Right kidney (tissue), 1 donor: ENCODE data around the gene COX6B1.
"Not testable (repeated sequence)": the region's sequence is repeated elsewhere in the genome, so short reads cannot be mapped to it uniquely, and the experiment has no call there.

Experiments
- DNase-seq: peaks from one replicate; pipeline ENCODE4 v3.0.0-alpha.2; 2016

The COX6B1 gene

DNA sequence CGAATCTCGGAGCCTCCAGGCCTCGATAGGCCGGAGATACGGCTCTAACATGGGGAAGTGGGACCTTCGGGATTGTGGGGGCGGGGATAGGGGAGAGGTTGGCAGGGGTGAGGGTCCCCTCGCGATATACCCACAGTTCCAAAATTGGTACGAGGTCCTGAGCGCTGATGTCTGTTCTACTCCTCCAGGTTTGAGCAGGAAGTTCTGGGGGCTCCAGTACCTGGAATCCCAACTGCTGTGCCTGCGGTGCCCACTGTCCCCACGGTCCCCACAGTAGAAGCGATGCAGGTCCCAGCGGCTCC, 18.8 kb upstream of the COX6B1 start:
- no peak for DNase-seq

DNA sequence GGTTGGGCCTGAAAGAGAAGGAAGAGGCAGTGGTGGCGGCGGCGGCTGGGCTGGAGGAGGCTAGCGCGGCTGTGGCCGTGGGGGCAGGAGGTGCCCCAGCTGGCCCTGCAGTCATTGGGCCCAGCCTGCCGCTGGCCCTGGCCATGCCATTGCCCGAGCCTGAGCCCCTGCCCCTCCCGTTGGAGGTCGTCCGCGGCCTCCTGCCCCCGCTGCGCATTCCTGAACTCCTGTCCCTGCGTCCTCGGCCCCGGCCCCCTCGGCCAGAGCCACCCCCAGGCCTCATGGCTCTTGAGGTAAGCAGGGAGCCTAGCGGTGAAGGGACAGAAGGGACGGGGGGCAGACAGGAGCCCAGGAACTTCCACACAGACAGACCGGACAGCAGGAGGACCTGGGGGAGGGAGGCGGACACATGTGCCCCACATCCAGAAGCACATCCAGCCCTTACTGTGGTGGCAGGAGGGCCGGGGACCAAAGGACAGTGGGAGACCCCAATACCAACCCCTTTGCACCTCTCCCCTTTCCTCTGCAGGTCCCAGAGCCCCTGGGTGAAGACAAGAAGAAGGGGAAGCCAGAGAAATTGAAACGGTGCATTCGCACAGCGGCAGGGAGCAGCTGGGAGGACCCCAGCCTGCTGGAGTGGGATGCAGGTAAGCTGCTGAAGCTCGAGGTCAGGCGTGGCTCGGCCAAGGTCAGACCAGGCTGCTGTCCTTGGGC, 14.2 kb upstream of the COX6B1 start:
- DNase-seq: no peak

DNA sequence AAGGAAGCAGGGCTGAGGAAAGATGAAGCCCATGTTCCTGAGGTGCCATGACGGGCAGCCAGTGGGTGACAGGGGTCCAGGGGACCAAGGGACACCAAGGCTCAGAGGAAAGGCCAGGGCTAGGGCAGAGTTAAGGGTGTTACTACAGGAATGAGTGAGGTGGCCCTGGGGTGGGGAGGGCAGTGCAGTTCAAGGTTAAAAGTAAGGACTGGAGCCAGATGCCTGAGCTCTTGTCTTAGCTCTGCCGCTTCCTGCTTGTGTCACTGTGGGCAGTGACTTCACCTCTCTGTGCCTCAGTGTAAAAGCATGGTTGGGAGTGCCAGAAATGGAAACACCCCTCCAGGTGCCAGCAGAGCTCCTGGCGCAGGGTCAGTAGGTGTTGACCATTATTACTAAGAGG, 11.5 kb upstream of the COX6B1 start:
- DNase-seq: no peak

DNA sequence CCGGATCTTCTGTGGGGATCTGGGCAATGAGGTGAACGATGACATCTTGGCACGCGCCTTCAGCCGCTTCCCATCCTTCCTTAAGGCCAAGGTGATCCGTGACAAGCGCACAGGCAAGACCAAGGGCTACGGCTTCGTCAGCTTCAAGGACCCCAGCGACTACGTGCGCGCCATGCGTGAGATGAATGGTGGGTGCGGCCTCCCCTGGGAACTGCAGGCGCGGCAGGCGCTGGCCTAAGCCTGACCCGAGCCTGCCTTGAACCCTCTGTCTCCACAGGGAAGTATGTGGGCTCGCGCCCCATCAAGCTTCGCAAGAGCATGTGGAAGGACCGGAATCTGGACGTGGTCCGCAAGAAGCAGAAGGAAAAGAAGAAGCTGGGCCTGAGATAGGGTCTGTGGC, 11.0 kb upstream of the COX6B1 start:
- DNase-seq: no peak

DNA sequence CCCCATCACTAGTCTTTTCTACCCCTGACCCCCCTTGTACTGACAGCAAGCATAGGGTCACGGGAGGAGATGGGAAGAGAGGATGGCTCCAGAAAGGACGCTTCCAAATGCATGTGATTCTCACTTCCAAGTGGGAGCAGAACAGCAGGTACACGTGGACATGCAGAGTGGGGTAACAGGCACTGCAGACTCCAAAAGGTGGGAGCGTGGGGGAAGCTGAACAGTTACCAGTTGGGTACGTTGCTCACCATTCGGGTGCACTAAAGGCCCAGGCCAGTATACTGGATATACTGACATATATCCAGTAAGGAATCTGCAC, 8.8 kb upstream of the COX6B1 start:
- no peak for DNase-seq

DNA sequence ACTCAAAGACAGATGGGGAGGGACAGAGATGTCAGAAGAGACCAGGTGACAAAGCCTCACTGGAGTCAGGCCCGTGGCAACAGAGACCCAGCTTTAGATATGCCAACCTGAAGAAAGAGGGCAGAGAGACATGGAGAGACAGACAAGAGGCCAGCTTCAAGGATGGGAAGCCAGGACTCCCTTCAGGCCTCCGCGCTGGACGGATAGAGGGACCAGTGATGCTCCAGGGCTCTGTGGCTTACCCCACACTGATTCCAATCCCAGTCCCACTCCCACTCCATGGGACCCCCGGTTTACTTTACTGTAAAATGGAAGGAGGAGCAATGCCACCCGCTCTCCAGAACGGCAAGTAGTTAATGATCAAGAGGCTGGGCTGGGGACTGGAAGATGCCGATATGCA, 8.3 kb upstream of the COX6B1 start:
- DNase-seq: no peak

DNA sequence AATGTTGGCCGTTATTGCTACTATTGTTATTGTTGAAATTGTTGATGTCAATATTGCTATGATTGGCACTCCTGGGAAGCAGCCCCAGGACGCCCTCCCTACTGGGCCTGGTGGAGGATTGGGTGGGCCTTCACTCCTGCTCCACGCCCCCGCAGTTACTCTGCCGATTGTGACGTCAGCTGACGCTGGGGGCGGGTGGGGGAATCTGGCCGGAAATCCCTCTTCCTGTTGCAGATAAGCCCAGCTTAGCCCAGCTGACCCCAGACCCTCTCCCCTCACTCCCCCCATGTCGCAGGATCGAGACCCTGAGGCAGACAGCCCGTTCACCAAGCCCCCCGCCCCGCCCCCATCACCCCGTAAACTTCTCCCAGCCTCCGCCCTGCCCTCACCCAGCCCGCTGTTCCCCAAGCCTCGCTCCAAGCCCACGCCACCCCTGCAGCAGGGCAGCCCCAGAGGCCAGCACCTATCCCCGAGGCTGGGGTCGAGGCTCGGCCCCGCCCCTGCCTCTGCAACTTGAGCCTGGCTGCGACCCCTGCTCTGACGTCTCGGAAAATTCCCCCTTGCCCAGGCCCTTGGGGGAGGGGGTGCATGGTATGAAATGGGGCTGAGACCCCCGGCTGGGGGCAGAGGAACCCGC, 6.5 kb upstream of the COX6B1 start, which contains the start of gene ETV2:
Gene ETV2 (plus strand): TSS at position 231 of the 637 bp plus-strand sequence. CDS start 716 bp downstream, outside the sequence.
- DNase-seq: peak; percentile 20

DNA sequence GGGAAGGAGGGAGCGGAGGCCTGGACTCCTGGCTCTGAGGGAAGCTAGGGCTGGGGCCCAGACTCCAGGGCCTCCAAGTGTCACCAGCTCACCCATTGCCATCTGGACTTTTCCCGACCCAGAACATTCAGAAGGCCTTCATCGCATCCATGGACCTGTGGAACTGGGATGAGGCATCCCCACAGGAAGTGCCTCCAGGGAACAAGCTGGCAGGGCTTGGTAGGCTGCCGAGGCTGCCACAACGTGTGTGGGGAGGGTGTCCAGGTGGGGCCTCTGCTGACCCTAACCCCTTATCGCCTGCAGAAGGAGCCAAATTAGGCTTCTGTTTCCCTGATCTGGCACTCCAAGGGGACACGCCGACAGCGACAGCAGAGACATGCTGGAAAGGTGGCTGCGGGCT, 5.8 kb upstream of the COX6B1 start:
- DNase-seq: peak; percentile 23

DNA sequence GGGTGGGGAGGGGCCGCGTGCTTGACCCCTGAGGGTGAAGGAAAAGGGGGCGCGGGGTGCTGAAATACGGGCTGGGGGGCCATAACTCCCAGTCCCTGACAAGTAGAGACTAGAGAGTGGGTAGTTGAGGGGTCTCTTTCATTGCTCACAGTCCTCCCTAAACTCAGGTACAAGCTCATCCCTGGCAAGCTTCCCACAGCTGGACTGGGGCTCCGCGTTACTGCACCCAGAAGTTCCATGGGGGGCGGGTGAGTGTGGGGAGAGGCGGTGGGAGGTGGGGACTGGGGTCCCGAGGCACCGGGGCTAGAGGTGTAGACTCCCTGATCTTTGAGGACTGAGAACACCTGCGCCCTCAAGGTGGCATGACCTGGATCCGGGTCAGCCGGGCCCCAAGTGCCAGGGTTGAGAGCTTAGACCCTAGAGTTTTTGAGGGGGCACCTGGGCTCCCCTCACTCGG, 5.3 kb upstream of the COX6B1 start:
- DNase-seq: no peak

DNA sequence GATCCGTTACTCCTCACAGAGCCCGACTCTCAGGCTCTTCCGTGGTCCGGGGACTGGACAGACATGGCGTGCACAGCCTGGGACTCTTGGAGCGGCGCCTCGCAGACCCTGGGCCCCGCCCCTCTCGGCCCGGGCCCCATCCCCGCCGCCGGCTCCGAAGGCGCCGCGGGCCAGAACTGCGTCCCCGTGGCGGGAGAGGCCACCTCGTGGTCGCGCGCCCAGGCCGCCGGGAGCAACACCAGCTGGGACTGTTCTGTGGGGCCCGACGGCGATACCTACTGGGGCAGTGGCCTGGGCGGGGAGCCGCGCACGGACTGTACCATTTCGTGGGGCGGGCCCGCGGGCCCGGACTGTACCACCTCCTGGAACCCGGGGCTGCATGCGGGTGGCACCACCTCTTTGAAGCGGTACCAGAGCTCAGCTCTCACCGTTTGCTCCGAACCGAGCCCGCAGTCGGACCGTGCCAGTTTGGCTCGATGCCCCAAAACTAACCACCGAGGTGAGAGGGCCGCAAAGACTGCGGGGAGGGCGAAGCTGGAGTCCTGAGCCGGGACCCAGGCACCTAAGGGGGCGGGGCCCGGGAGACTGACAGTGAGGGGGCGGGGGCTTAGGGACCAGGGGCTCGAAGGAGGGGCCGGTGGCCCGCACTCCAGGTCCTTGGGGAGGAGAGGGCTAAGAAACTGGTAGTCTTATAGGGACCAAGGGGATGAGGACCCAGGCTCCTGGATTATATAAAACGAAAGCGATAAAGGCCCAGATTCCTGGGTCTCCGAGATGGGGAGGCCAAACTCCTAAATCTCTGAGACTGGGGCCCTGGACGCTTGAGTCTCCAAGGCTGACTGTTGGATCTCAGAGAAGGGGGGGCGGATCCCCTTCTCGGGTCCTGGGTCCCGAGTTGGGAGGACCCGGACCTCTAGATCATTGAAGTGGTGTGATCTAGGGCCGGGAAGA, 4.6 kb upstream of the COX6B1 start:
- DNase-seq: peak; percentile 97

DNA sequence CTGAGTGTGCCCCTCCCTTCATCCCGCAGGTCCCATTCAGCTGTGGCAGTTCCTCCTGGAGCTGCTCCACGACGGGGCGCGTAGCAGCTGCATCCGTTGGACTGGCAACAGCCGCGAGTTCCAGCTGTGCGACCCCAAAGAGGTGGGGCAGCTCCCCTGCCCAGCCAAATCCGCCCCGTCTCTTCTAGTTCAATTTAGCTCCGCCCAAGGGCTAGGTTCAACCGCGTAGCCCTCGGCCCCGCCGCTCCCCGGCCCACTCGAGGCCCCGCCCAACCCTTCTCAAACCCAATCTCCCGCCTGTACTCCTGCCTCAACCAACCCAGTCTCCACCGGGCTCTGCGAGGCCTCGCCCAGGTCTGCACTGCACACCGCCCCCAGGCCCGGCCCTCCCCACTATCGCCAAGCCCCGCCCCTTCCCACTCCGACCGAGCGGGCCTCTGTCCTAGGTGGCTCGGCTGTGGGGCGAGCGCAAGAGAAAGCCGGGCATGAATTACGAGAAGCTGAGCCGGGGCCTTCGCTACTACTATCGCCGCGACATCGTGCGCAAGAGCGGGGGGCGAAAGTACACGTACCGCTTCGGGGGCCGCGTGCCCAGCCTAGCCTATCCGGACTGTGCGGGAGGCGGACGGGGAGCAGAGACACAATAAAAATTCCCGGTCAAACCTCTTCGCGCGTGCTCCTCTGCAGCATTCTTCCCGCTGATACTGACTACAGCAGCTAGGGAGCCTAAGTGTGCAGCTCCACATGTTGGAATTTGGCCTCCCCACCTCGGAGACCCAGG, 3.7 kb upstream of the COX6B1 start:
- peak; percentile 84 for DNase-seq

DNA sequence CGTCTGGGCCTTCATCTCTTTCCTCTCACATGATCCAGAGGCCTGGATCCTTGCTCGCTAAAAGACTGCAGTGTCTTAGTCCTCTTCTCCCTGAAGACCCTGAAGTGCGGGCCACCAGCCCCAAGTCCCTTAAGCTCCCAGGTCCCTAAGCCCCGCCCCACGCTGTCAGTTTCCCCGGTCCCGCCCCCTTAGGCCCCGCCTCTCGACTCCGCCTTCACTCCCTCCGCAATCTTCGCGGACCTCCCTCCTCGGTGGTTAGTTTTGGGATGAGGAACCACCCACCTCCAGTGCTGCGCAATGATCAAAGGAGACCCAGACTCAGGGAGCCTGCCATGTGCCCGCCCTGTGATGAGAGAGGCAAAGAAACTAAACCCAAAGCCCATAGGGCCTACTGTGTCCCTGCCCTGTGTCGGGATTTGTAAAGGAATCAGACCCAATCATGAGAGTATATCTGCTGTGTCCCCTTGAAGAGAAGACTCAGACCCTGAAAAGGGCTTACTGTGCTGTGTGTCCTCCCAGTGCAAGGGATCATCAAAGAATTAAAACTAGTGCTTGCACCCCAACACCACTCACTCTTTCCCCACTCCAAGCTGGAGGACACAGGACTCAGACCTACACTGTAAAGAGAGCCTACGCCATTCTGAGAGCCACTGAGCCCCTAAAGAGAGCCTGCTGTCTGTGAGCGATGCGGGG, 3.0 kb upstream of the COX6B1 start:
- no peak for DNase-seq

DNA sequence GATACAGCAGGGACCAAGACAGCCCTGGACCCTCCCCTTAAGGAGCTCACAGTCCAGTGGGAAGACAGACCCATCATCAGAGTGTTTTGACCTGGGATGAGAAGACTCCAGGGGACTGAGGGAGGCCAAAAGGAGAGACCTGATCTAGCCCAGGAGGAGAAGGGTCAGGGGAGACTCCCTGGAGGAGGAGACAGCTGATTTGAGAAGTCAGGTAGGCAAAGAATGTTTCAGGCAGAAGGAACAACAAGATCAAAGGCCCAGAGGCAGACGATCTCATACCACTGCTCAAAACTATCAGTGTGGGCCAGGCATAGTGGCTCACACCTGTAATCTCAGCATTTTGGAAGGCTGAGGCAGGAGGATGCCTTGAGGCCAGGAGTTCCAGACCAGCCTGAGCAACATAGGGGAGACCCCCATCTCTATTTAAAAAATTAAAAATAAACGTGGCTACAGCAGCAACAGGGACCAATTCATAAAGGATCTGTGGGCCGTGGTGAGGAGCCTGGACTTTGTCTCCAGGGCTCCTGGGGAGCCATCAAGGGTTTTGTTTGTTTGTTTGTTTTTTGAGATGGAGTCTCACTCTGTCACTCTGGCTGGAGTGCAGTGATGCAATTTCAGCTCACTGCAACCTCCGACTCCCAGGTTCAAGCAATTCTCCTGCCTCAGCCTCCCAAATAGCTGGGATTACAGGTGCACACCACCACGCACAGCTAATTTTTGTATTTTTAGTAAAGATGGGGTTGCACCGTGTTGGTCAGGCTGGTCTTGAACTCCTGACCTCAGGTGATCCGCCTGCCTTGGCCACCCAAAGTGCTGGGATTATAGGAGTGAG, 2.2 kb upstream of the COX6B1 start:
- DNase-seq: no peak

DNA sequence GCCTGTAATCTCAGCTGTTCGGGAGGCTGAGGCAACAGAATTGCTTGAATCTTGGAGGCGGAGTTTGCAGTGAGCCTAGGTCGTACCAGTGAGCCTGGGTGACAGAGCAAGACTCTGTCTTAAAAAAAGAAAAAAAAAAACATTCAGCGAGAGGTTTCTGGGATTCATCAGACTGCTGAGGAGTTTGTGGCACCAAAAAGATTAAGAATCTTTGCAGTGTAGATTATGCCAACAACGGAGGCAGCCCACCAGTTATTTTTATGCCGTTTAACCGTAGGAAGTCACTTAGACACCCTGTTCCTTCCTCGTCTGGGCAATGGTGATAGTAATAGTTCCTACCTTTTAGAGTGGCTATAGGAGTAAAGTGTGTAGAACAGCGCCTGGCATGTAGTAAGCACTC, 2.5 kb downstream of the COX6B1 start:
- DNase-seq: no peak

DNA sequence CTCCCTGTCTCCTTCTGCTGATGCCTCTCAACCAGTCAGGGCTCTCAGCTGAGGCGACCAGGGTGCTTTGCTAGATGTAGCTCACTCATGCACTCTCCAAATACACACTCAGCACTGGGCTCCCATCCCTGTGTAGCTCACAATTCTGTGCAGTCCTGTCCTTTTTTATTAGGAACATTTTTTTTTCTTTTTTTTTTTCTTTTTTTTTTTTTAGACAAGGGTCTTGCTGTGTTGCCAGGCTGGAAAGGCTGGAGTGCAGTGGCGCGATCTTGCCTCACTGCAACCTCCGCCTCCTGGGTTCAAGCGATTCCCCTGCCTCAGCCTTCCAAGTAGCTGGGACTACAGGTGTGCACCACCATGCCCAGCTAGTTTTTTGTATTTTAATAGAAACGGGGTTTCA, 6.7 kb downstream of the COX6B1 start:
- not testable (repeated sequence) for DNase-seq

DNA sequence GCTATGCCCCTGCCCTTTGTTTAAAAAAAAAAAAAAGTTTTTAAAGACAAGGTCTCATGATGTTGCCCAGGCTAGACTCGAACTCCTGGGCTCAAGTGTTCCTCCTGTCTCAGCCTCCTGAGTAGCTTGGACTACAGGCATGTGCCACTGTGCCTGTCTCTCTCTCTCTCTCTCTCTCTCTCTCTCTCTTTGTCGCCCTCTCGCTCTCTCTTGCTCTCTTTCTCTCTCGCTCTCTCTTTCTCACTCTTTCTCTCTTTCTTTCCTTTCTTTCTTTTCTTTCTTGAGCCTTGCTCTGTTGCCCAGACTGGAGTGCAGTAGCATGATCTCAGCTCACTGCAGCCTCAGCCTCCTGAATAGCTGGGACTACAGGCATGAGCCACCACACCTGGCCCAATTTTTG, 7.5 kb downstream of the COX6B1 start:
- no peak for DNase-seq

DNA sequence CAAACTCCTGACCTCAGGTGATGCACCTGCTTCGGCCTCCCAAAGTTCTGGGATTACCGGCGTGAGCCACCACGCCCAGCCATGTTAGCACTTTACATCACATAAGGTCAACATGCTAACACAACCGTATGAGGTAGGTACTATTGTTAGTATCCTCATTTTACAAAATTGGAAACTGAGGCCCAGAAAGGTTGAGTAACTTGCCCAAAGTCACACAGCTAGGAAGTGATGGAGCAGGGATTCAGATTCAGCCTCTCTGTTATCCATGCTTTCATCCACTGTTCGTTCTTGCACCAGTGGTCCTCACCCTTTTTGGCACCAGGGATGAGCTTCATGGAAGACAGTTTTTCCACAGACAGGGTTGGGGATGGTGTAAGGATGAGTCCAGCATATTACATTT, 8.6 kb downstream of the COX6B1 start:
- no peak for DNase-seq

DNA sequence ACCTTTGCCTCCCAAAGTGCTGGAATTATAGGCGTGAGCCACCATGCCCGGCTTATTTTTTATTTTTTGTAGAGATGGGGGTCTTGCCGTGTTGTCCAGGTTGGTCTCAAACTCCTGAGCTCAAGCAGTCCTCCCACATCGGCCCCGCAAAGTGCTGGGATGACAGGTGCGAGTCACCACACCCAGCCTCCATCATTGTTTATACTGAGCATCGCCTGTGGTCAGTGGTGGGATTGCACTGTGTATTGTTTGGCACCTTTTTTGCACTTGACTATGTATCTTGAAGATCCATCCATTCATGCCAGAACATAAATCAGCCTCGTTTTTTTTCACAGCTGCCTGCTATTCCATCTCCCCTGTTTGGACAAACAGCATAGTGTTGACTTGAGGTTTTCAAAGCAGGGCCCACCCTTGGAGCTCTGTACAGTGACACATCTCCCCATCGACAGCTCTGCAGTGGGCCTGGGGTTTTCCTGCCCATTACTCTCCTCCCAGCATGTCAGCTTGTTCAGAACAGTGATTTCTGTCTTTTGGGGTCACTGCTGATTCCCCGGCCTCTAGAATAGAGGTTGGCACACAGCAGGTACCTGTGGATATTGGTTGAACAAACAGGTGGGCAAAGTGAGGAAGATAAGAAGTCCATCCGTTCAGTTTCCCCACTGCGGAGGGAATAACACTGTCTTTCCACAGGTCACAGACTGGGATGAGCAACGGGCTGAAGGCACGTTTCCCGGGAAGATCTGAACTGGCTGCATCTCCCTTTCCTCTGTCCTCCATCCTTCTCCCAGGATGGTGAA, 10.0 kb downstream of the COX6B1 start:
- no peak for DNase-seq

DNA sequence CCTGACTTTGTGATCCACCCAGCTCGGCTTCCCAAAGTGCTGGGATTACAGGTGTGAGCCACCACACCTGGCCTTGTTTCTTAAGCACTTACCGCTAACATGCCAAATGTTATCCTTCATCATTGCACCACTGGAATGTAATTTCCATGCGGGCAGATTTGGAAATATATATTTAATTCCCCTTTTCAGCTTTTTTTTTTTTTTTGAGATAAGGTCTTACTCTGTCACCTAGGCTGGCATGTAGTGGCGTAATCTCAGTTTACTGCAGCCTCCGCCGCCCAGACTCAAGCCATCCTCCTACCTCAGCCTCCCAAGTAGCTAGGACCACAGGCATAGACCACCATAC, 13.8 kb downstream of the COX6B1 start:
- DNase-seq: no peak

DNA sequence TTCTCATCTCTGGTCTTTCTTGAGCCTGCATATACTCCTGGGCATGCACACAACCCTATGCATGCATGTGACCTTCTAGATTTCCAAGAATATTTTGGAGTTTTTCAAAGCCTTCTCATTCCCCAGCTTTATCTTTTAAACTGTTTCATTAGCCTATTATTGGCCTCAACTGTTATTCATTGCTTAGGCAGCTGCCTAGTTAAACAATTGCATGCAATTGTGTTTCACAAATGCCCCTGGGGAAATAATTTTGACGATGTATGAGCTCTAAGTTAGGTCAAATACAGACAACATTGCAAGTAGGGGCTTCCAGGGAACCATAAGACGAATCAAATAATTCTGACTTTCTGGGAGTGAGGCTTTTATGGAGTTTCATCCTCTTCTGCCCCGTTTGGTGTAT, 15.9 kb downstream of the COX6B1 start:
- DNase-seq: no peak
